ENCODE measurements around the gene RELA.
A peak's percentile ranks its signal among the peaks of the same experiment; 100 is the strongest.
"Not testable (repeated sequence)": the region's sequence is repeated elsewhere in the genome, so short reads cannot be mapped to it uniquely, and the experiment has no call there.

The RELA gene

GRCh38 chr11:65662799-65663638 is at the start of gene RELA:
RELA (minus strand) TSS chr11:65662916; CDS start chr11:65662832, 84 bp downstream.
- Histone ChIP-seq H3K9me3 (ENCODE audit: control insufficient read depth in 2 of 2, low read length in 2 of 2) (no peaks in the 10 kb centered on the region), H3K27me3 (ENCODE audit: control insufficient read depth in 1 of 2, insufficient read depth in 2 of 2, low read length in 2 of 2) (no peaks in the 10 kb centered on the region), H3K36me3 (ENCODE audit: control insufficient read depth in 2 of 2, insufficient read depth in 2 of 2, low read length in 2 of 2) (peaks cover 24 to 32% of the 10 kb centered on the region in 2 donors), H3K9ac (ENCODE audit: low read length in 2 of 2) (peak within 1 kb of the TSS; percentile 96 to 99), H3K4me3 (ENCODE audit: low read length in 2 of 2) (peak within 1 kb of the TSS; percentile 77 to 98), H3K27ac (ENCODE audit: low read length) (peak within 1 kb of the TSS; percentile 99), H3K4me1 (ENCODE audit: control insufficient read depth, insufficient read depth, low read length) (peaks cover 39% of the 10 kb centered on the region)

GRCh38 chr11:65711785-65712632 is 49.3 kb upstream of the RELA start, which contains the start of gene KAT5:
KAT5 (plus strand) TSS chr11:65712252; CDS start chr11:65712268, 16 bp downstream.
- H3K9me3 ChIP-seq (ENCODE audit: control insufficient read depth in 2 of 2, low read length in 2 of 2): no peaks in the 10 kb centered on the region
- H3K36me3 ChIP-seq (ENCODE audit: control insufficient read depth in 2 of 2, insufficient read depth in 2 of 2, low read length in 2 of 2): peaks cover 32 to 35% of the 10 kb centered on the region in 2 donors
- H3K27me3 ChIP-seq (ENCODE audit: control insufficient read depth in 1 of 2, insufficient read depth in 2 of 2, low read length in 2 of 2): no peaks in the 10 kb centered on the region
- H3K27ac ChIP-seq (ENCODE audit: low read length): peak within 1 kb of the TSS; percentile 100
- H3K4me3 ChIP-seq (ENCODE audit: low read length in 2 of 2): peak within 1 kb of the TSS; percentile 84 to 88
- H3K4me1 ChIP-seq (ENCODE audit: control insufficient read depth, insufficient read depth, low read length): peaks cover 21% of the 10 kb centered on the region
- peak within 1 kb of the TSS; percentile 95 to 98 for H3K9ac ChIP-seq (ENCODE audit: low read length in 2 of 2)

GRCh38 chr11:65710421-65710820 is 47.7 kb upstream of the RELA start:
- Histone ChIP-seq H3K9me3 (ENCODE audit: control insufficient read depth in 2 of 2, low read length in 2 of 2) (no peaks in the 10 kb centered on the region), H3K9ac (ENCODE audit: low read length in 2 of 2) (no peak overlapping the region), H3K27me3 (ENCODE audit: control insufficient read depth in 1 of 2, insufficient read depth in 2 of 2, low read length in 2 of 2) (no peaks in the 10 kb centered on the region), H3K4me3 (ENCODE audit: low read length in 2 of 2) (no peak overlapping the region), H3K36me3 (ENCODE audit: control insufficient read depth in 2 of 2, insufficient read depth in 2 of 2, low read length in 2 of 2) (peaks cover 21 to 22% of the 10 kb centered on the region in 2 donors), H3K27ac (ENCODE audit: low read length) (no peak overlapping the region), H3K4me1 (ENCODE audit: control insufficient read depth, insufficient read depth, low read length) (peaks cover 23% of the 10 kb centered on the region)

- Histone ChIP-seq H3K27ac (ENCODE audit: low read length) (no peak overlapping the region), H3K4me3 (ENCODE audit: low read length in 2 of 2) (no peak overlapping the region), H3K27me3 (ENCODE audit: control insufficient read depth in 1 of 2, insufficient read depth in 2 of 2, low read length in 2 of 2) (no peaks in the 10 kb centered on the region), H3K9ac (ENCODE audit: low read length in 2 of 2) (no peak overlapping the region), H3K36me3 (ENCODE audit: control insufficient read depth in 2 of 2, insufficient read depth in 2 of 2, low read length in 2 of 2) (peaks cover 15 to 16% of the 10 kb centered on the region in 2 donors), H3K4me1 (ENCODE audit: control insufficient read depth, insufficient read depth, low read length) (peaks cover 23% of the 10 kb centered on the region), H3K9me3 (ENCODE audit: control insufficient read depth in 2 of 2, low read length in 2 of 2) (no peaks in the 10 kb centered on the region)
Measured at GRCh38 chr11:65709661-65710060, 46.9 kb upstream of the RELA start.

- H3K4me1 ChIP-seq (ENCODE audit: control insufficient read depth, insufficient read depth, low read length): peaks cover 20% of the 10 kb centered on the region
- peaks cover 3 to 4% of the 10 kb centered on the region in 2 donors for H3K36me3 ChIP-seq (ENCODE audit: control insufficient read depth in 2 of 2, insufficient read depth in 2 of 2, low read length in 2 of 2)
- H3K27ac ChIP-seq (ENCODE audit: low read length): no peak overlapping the region
- no peak overlapping the region for H3K4me3 ChIP-seq (ENCODE audit: low read length in 2 of 2)
- H3K9me3 ChIP-seq (ENCODE audit: control insufficient read depth in 2 of 2, low read length in 2 of 2): no peaks in the 10 kb centered on the region
- no peak overlapping the region for H3K9ac ChIP-seq (ENCODE audit: low read length in 2 of 2)
- no peaks in the 10 kb centered on the region for H3K27me3 ChIP-seq (ENCODE audit: control insufficient read depth in 1 of 2, insufficient read depth in 2 of 2, low read length in 2 of 2)
Measured at GRCh38 chr11:65708451-65708850, 45.7 kb upstream of the RELA start.

GRCh38 chr11:65707002-65707401 is 44.3 kb upstream of the RELA start:
- not testable (repeated sequence) for H3K27ac ChIP-seq (ENCODE audit: low read length); H3K27me3 ChIP-seq (ENCODE audit: control insufficient read depth in 1 of 2, insufficient read depth in 2 of 2, low read length in 2 of 2); H3K9me3 ChIP-seq (ENCODE audit: control insufficient read depth in 2 of 2, low read length in 2 of 2); H3K4me1 ChIP-seq (ENCODE audit: control insufficient read depth, insufficient read depth, low read length); H3K36me3 ChIP-seq (ENCODE audit: control insufficient read depth in 2 of 2, insufficient read depth in 2 of 2, low read length in 2 of 2); H3K4me3 ChIP-seq (ENCODE audit: low read length in 2 of 2); H3K9ac ChIP-seq (ENCODE audit: low read length in 2 of 2)

- not testable (repeated sequence) for H3K4me1 ChIP-seq (ENCODE audit: control insufficient read depth, insufficient read depth, low read length); H3K9me3 ChIP-seq (ENCODE audit: control insufficient read depth in 2 of 2, low read length in 2 of 2); H3K27ac ChIP-seq (ENCODE audit: low read length); H3K36me3 ChIP-seq (ENCODE audit: control insufficient read depth in 2 of 2, insufficient read depth in 2 of 2, low read length in 2 of 2); H3K9ac ChIP-seq (ENCODE audit: low read length in 2 of 2); H3K27me3 ChIP-seq (ENCODE audit: control insufficient read depth in 1 of 2, insufficient read depth in 2 of 2, low read length in 2 of 2)
- peak overlapping the region in 1 of 2 donors; percentile 60 for H3K4me3 ChIP-seq (ENCODE audit: low read length in 2 of 2)
Measured at GRCh38 chr11:65706303-65706763, 43.6 kb upstream of the RELA start.

GRCh38 chr11:65703846-65704245 is 41.1 kb upstream of the RELA start:
- Histone ChIP-seq H3K36me3 (ENCODE audit: control insufficient read depth in 2 of 2, insufficient read depth in 2 of 2, low read length in 2 of 2) (no peaks in the 10 kb centered on the region), H3K27me3 (ENCODE audit: control insufficient read depth in 1 of 2, insufficient read depth in 2 of 2, low read length in 2 of 2) (peaks cover 0 to 2% of the 10 kb centered on the region in 2 donors), H3K9me3 (ENCODE audit: control insufficient read depth in 2 of 2, low read length in 2 of 2) (no peaks in the 10 kb centered on the region), H3K9ac (ENCODE audit: low read length in 2 of 2) (no peak overlapping the region), H3K4me3 (ENCODE audit: low read length in 2 of 2) (no peak overlapping the region), H3K4me1 (ENCODE audit: control insufficient read depth, insufficient read depth, low read length) (peaks cover 2% of the 10 kb centered on the region), H3K27ac (ENCODE audit: low read length) (no peak overlapping the region)

- Histone ChIP-seq H3K9ac (ENCODE audit: low read length in 2 of 2) (no peak overlapping the region), H3K27me3 (ENCODE audit: control insufficient read depth in 1 of 2, insufficient read depth in 2 of 2, low read length in 2 of 2) (peaks cover 0 to 2% of the 10 kb centered on the region in 2 donors), H3K4me1 (ENCODE audit: control insufficient read depth, insufficient read depth, low read length) (peaks cover 2% of the 10 kb centered on the region), H3K4me3 (ENCODE audit: low read length in 2 of 2) (no peak overlapping the region), H3K27ac (ENCODE audit: low read length) (no peak overlapping the region), H3K9me3 (ENCODE audit: control insufficient read depth in 2 of 2, low read length in 2 of 2) (no peaks in the 10 kb centered on the region), H3K36me3 (ENCODE audit: control insufficient read depth in 2 of 2, insufficient read depth in 2 of 2, low read length in 2 of 2) (no peaks in the 10 kb centered on the region)
Measured at GRCh38 chr11:65701686-65702085, 39.0 kb upstream of the RELA start.

- Histone ChIP-seq H3K27ac (ENCODE audit: low read length) (no peak overlapping the region), H3K9me3 (ENCODE audit: control insufficient read depth in 2 of 2, low read length in 2 of 2) (no peaks in the 10 kb centered on the region), H3K4me1 (ENCODE audit: control insufficient read depth, insufficient read depth, low read length) (peaks cover 6% of the 10 kb centered on the region), H3K27me3 (ENCODE audit: control insufficient read depth in 1 of 2, insufficient read depth in 2 of 2, low read length in 2 of 2) (peaks cover 0 to 2% of the 10 kb centered on the region in 2 donors), H3K9ac (ENCODE audit: low read length in 2 of 2) (no peak overlapping the region), H3K4me3 (ENCODE audit: low read length in 2 of 2) (no peak overlapping the region), H3K36me3 (ENCODE audit: control insufficient read depth in 2 of 2, insufficient read depth in 2 of 2, low read length in 2 of 2) (no peaks in the 10 kb centered on the region)
Measured at GRCh38 chr11:65700399-65700798, 37.7 kb upstream of the RELA start.

Measured in stomach smooth muscle (tissue), 2 donors.